Osteoblast (primary cell): Measurements from ENCODE around the gene NEDD1. TPM values are rescaled to one million over a fixed set of nuclear protein-coding genes. Genes with fewer than 3 reads are reported as not detected.

ENCODE experiments used
- DNase-seq: peaks from one replicate; pipeline ENCODE4 v3.0.0; 2011; ENCODE audit warnings: low spot score, mixed read lengths; ENCODE audit not compliant: insufficient read length; ENCODE audit errors: missing footprints
- H2AFZ ChIP-seq: 2 replicates; pipeline ENCODE4 v1.6.0; 2011; ENCODE audit warnings: mild to moderate bottlenecking, low read length
- H3K27ac ChIP-seq: 2 replicates; pipeline ENCODE4 v1.5.1; 2011; ENCODE audit warnings: mild to moderate bottlenecking, low read depth, low read length, moderate library complexity
- H3K27me3 ChIP-seq: 2 replicates; pipeline ENCODE4 v1.6.0; 2012; ENCODE audit warnings: mild to moderate bottlenecking, control low read depth, inconsistent platforms, low read length, moderate library complexity; ENCODE audit not compliant: insufficient read depth
- H3K36me3 ChIP-seq: 2 replicates; pipeline ENCODE4 v1.5.1; 2011; ENCODE audit warnings: mild to moderate bottlenecking, low read length, control low read depth, moderate library complexity; ENCODE audit not compliant: insufficient read depth
- H3K4me1 ChIP-seq: 2 replicates; pipeline ENCODE4 v1.5.1; 2011; ENCODE audit warnings: mild to moderate bottlenecking, low read length, control low read depth, moderate library complexity; ENCODE audit not compliant: insufficient read depth
- H3K4me2 ChIP-seq: 2 replicates; pipeline ENCODE4 v1.6.0; 2011; ENCODE audit warnings: mild to moderate bottlenecking, low read length; ENCODE audit not compliant: insufficient read depth
- H3K4me3 ChIP-seq: fragments of 200-600 bp; sonication (generic); 3 replicates; pipeline ENCODE4 v1.5.1; 2012; ENCODE audit warnings: mild to moderate bottlenecking, low read length, inconsistent platforms; ENCODE audit not compliant: insufficient read depth
- H3K79me2 ChIP-seq: 2 replicates; pipeline ENCODE4 v1.6.0; 2012; ENCODE audit warnings: mild to moderate bottlenecking, low read length, control low read depth, inconsistent platforms; ENCODE audit not compliant: insufficient read depth
- H3K9me3 ChIP-seq: 2 replicates; pipeline ENCODE4 v1.5.1; 2011; ENCODE audit warnings: low read depth, low read length, control low read depth
- H4K20me1 ChIP-seq: 2 replicates; pipeline ENCODE4 v1.6.0; 2012; ENCODE audit warnings: mild to moderate bottlenecking, low read length, control low read depth; ENCODE audit not compliant: insufficient read depth
- total RNA-seq: library from RNA; depleted of rRNA; stranded (reverse); fragments of >200 nt; gene quantifications from 2 replicates; pipeline ENCODE4 v1.2.3, GENCODE V29; 2012
- TF ChIP-seq, protein P1 (sequence below): IDR thresholded peaks from 2 replicates; pipeline ENCODE4 v1.5.1; 2011; ENCODE audit warnings: mild to moderate bottlenecking, low read depth, low read length, moderate library complexity; ENCODE audit errors: extremely low read depth

Gene NEDD1, protein sequence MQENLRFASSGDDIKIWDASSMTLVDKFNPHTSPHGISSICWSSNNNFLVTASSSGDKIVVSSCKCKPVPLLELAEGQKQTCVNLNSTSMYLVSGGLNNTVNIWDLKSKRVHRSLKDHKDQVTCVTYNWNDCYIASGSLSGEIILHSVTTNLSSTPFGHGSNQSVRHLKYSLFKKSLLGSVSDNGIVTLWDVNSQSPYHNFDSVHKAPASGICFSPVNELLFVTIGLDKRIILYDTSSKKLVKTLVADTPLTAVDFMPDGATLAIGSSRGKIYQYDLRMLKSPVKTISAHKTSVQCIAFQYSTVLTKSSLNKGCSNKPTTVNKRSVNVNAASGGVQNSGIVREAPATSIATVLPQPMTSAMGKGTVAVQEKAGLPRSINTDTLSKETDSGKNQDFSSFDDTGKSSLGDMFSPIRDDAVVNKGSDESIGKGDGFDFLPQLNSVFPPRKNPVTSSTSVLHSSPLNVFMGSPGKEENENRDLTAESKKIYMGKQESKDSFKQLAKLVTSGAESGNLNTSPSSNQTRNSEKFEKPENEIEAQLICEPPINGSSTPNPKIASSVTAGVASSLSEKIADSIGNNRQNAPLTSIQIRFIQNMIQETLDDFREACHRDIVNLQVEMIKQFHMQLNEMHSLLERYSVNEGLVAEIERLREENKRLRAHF
- 28.3 and 33.3 TPM in 2 replicates for total RNA-seq

DNA sequence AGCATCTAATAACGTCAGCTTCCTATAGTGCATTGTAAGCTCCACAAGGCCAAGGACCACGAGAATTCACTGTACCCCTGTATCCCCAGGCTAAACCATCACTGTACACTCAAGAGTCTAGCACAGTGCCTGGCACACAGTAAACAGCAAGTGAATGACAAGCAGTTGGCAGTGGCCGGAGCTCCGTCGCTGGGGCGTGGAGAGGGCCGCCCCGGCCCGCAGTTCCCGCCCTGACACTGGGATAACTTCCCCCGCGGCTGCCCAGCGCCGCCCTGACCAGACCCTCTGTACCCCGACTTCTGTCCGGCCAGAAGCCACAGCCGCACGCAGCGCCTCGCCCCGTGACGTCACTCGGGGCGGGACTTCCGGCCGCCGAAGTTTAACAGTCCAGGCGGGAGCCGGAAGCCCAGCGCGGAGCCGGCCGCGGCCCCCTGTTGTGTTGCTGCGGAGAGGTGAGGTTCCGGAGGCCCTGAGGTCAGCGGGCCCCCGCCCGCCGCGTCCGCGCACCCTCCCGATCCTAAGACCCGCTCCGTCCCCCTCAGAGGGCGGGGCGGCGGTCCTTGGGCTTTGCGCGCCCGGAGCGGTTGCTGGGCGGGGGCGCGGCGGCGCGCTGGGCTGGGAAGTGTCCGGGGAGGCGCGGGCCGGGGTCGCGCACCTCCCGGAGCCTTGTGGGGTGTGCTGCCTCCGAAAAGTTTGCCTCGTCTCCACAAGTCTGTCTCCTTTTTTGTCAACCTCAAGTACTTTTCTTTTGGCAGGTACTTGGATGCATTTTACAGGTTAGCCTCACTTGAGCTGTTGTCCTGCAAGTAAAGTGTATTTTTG lies at the start of gene NEDD1:
Gene NEDD1 (plus strand): TSS at position 409 of the 822 bp plus-strand sequence. CDS start 2,503 bp downstream, outside the sequence.
- Histone ChIP-seq H3K4me2 (peak within 1 kb of the TSS; percentile 98), H4K20me1 (no peaks in the 10 kb centered on the region), H3K27ac (peak within 1 kb of the TSS; percentile 96), H3K4me3 (peak within 1 kb of the TSS; percentile 99), H3K27me3 (no peaks in the 10 kb centered on the region), H2AFZ (peak within 1 kb of the TSS; percentile 100), H3K36me3 (no peaks in the 10 kb centered on the region), H3K79me2 (peaks cover 38% of the 10 kb centered on the region), H3K9me3 (no peaks in the 10 kb centered on the region), H3K4me1 (peaks cover 16% of the 10 kb centered on the region)
- DNase-seq: peak; percentile 97
- TF ChIP-seq, protein P1, sequence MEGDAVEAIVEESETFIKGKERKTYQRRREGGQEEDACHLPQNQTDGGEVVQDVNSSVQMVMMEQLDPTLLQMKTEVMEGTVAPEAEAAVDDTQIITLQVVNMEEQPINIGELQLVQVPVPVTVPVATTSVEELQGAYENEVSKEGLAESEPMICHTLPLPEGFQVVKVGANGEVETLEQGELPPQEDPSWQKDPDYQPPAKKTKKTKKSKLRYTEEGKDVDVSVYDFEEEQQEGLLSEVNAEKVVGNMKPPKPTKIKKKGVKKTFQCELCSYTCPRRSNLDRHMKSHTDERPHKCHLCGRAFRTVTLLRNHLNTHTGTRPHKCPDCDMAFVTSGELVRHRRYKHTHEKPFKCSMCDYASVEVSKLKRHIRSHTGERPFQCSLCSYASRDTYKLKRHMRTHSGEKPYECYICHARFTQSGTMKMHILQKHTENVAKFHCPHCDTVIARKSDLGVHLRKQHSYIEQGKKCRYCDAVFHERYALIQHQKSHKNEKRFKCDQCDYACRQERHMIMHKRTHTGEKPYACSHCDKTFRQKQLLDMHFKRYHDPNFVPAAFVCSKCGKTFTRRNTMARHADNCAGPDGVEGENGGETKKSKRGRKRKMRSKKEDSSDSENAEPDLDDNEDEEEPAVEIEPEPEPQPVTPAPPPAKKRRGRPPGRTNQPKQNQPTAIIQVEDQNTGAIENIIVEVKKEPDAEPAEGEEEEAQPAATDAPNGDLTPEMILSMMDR: no peak

DNA sequence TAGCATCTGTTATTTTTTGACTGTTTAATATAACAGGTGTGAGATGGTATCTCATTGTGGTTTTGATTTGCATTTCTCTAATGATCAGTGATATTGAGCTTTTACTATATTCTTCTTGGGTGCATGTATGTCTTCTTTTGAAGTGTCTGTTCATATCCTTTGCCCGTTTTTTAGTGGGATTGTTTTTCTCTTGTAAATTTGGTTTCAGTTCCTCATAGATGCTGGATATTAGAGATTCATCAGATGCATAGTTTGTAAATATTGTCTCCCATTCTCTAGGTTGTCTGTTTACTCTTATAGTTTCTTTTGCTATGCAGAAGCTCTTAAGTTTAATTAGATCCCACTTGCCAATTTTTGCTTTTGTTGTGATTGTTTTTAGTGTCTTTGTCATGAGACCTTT lies 48.9 kb upstream of the NEDD1 start:
- no peak overlapping the region for H3K4me3 ChIP-seq
- no peaks in the 10 kb centered on the region for H3K9me3 ChIP-seq
- H4K20me1 ChIP-seq: no peaks in the 10 kb centered on the region
- DNase-seq: no peak
- no peak overlapping the region for H3K27ac ChIP-seq
- no peaks in the 10 kb centered on the region for H3K36me3 ChIP-seq
- no peak overlapping the region for H2AFZ ChIP-seq
- no peak overlapping the region for H3K4me2 ChIP-seq
- H3K79me2 ChIP-seq: no peaks in the 10 kb centered on the region
- no peaks in the 10 kb centered on the region for H3K4me1 ChIP-seq
- TF ChIP-seq, protein P1: no peak
- H3K27me3 ChIP-seq: no peaks in the 10 kb centered on the region

DNA sequence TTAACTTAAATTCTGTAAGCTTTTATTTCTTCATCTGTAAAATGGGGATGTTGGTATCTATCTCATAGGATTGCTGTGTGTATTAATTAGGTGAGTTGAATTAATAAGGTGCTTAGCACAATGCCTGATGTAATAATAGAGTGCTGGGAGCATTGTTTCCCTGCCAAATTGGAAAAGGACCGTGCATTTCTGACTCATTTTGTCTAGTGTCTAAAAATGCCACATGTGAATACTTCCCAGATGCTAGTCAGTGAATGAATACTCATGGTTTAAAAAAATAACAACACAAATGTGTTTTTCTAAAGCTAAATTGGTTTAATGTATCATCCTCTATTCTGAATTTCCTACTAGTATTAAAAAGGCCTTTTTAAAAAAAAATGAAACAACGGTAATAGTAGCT lies 45.4 kb upstream of the NEDD1 start:
- no peaks in the 10 kb centered on the region for H3K4me1 ChIP-seq
- no peaks in the 10 kb centered on the region for H4K20me1 ChIP-seq
- no peaks in the 10 kb centered on the region for H3K36me3 ChIP-seq
- no peaks in the 10 kb centered on the region for H3K27me3 ChIP-seq
- no peak overlapping the region for H3K4me3 ChIP-seq
- no peak overlapping the region for H3K27ac ChIP-seq
- no peak for DNase-seq
- no peak overlapping the region for H3K4me2 ChIP-seq
- no peaks in the 10 kb centered on the region for H3K79me2 ChIP-seq
- H2AFZ ChIP-seq: no peak overlapping the region
- H3K9me3 ChIP-seq: no peaks in the 10 kb centered on the region
- TF ChIP-seq, protein P1: no peak
